Stimulated activated CD8-positive, alpha-beta memory T cell treated with anti-CD3 and anti-CD28 coated beads, Interleukin-12 subunit alpha, Interleukin-12 subunit beta, amount 100 ng/mL, for 24 hours (primary cell): ENCODE data around the gene GTF2B.
"Not testable (repeated sequence)": the region's sequence is repeated elsewhere in the genome, so short reads cannot be mapped to it uniquely, and the experiment has no call there.

Source experiments
- DNase-seq: peaks from one replicate; pipeline ENCODE4 v3.0.0-alpha.2; 2020; ENCODE audit errors: extremely low read depth

GTF2B gene, protein sequence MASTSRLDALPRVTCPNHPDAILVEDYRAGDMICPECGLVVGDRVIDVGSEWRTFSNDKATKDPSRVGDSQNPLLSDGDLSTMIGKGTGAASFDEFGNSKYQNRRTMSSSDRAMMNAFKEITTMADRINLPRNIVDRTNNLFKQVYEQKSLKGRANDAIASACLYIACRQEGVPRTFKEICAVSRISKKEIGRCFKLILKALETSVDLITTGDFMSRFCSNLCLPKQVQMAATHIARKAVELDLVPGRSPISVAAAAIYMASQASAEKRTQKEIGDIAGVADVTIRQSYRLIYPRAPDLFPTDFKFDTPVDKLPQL

DNA sequence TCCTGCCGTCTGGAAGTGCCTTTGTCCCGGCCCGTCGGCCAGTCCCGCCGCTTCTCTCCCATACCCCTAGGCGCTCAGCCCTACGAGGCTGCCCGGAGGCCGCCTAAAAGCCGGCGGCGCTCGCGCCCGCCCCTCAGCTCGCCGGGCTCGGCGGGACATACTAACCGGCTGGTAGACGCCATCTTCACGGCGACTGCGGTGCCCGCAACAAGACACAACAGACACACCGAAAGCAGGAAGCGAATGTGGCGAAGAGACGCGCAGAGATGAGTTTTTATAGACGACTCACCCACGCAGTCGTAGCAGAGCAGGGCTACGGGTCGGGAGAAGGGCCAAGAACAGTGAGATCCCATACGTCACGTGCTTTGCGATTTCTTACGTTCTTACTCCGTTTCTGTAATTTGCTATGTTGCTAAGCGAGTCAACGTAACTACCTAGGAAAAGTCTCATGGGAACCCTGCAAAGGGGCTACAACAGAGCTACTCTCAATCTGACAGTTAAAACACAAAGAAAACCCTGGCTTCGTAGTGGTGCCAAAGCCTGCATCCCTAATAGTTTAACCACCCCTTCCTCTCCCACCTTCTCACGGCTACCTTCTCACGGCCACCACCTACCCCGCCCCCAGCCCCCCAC lies at the start of gene GTF2B:
Gene GTF2B, minus strand, starts transcription at position 250 of the 633 bp plus-strand sequence. Its CDS starts 68 bp downstream, at position 182.
- DNase-seq, result peak; percentile 73

DNA sequence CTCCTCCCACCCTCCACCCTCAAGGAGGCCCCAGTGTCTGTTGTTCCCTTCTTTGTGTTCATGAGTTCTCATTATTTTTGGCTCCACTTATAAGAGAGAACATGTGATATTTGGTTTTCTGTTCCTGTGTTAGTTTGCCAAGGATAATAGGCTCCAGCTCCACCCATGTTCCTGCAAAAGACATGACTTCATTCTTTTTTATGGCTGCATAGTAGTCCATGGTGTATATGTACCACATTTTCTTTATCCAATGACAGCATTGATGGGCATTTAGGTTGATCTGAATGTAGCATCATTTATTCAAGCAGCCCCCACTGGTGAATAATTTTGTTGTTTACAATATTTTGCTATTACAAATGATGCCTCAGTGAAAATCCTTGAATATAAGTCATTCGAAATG lies 47.2 kb upstream of the GTF2B start:
- DNase-seq, result not testable (repeated sequence)

DNA sequence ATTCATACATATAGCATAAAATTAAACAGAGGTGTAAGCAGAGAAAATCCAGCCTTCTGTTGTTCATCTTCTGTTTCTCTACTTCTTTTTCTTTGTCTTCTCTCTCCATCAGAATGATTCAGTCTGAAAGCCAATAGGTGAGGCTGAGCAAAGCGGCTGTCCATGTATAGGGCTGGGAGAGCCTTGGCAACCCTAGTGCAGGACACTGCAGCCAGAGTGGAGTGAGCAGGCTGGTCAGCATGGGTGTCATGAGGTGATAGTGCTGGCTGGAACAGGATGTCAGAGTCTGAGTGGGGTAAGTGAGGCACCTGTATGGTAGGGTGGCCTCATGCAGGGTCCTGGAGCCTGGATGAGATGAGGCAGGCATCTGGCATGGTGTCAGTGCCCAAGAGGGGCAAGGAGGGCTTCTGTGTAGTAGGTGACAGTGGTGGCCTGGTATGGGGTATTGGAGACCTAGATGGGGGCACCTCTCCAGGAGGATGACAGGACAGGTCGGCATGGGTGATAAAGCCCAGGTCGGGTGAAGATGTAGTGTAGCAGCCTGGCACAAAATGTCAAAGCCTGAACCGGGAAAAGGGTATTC lies 45.5 kb upstream of the GTF2B start:
- DNase-seq, result no peak

DNA sequence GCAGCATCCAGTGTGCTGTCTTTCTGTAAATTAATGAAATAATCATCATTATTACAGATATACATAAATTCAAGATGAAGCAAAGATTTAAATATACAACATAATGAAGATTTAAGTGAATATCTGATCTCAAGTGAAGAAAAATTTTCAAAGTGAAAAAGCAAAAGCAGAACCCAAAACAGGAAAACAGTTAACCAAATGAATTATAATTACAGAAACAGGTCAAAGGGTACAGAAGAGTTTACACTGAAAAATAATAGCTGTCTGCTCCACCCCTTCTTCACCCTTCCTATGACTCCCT lies 44.8 kb upstream of the GTF2B start:
- DNase-seq, result no peak

DNA sequence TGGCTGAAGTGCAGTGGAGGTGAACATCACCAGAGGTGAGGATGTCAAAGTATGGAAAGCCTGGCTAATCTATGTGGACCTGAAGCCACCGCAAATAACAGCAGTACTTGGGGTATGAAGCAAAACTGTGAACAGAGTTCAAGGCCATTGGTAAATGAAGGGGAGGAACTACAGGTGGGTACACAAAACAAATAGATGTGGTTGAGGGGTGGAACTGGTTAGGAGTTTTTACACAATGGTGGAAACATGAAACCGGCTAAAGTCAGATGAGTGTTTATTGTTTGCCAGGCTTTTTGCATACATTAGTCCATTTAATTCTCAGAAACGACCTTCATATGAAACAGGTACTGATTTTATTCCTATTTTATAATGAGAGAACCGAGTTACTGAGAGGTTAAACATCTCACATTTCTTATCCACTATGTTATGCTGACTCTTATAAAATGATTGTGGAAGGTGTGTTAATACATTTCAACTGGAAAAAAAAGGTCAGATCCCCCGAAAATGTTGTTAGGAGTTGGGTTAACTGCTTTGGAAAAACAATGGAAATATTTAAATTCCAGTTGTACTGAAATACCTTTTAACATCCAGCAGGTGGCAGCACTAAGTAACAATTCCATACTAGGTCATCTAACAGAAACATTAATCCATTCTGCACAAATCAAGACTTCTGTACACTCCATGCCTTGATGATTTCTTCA lies 44.3 kb upstream of the GTF2B start:
- no peak for DNase-seq

DNA sequence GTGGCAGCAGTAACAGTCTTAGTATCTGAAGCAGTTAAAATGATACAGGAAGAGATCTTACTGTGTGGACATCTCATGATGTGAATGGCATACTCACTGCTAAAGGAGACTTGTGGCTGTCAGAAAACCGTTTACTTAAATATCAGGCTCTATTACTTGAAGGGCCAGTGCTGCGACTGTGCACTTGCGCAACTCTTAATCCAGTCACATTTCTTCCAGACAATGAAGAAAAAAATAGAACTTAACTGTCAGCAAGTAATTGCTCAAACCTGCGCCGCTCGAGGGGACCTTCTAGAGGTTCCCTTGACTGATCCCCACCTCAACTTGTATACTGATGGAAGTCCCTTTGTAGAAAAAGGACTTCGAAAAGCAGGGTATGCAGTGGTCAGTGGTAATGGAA lies 38.8 kb upstream of the GTF2B start:
- not testable (repeated sequence) for DNase-seq

DNA sequence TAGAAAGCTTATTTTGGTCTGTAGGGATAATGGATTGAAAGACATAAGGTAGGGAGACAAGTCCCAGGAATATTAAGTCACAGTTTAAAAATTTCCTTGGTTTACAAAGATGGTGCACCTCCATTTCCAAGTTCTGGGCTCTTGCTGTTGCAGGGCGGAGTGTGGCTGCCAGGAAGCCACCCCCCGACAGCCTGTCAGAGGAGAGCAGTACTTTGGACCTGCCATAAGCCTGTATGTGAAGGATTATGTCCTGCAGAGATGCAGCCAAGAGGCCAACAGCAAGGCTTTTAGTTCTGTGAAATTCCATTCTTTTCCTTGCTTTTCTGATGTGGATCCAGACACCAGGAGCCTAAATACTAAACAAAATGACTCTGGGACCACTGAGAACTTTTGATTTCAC lies 31.9 kb upstream of the GTF2B start:
- no peak for DNase-seq

DNA sequence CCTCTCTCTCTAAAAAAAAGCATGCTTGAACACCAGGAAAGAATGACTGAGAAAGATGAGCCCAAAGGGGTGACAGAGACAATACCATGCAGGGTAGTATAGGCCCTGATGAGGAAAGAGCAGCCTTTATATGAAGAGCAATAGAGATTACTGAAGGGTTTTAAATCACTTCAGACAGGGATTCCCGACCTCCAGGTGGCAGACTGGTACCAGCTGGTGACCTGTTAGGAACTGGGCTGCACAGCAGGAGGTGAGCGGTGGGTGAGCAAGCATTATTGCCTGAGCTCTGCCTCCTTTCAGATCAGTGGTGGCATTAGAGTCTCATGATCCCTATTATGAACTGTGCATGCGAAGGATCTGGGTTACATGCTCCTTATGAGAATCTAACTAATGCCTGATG lies 30.8 kb upstream of the GTF2B start:
- no peak for DNase-seq

DNA sequence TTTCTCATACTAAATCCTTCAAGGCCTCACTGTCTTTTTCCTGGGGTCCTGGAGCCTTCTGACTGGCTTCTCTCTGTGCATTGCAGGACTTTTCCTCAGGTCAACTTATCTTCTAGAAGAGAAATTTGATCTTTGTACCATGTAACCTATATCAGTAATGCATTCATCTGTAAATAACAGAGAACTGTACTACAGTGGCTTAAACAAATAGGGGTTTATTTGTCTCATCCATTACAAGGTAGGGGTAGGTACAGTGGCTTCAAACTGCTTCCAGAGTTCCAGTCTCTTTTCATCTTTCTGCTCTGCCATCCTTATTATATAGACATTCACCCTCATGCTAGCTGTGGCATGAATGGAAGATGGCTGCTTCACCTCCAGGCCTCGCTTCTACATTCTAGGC lies 29.5 kb upstream of the GTF2B start:
- no peak for DNase-seq

DNA sequence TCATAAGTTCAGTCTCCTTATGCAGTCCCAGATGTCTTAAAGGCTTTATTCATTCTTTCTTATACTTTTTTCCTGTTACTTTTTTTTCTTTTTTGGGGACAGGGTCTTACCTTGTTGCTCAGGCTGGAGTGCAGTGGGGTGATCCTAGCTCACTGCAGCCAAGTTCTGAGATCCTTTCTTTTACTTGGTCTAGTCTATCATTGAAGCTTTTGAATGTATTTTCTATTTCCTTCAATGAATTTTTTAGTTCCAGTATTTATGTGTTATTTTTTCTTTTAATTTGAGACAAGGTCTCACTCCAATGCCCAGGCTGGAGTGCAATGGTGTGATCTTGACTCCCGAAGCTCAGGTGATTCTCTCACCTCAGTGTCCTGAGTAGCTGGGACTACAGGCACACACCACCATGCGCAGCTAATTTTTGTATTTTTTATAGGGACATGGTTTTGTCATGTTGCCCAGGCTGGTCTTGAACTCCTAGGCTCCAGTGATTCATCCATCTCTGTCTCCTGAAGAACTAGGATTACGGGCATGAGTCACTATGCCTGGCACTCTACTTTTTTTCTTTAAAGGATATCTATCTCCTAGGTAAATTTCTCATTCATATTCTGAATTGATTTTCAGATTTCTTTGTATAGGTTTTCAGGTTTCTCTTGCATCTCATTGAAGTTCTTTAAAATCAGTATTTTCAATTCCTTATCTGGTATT lies 26.1 kb upstream of the GTF2B start:
- no peak for DNase-seq

DNA sequence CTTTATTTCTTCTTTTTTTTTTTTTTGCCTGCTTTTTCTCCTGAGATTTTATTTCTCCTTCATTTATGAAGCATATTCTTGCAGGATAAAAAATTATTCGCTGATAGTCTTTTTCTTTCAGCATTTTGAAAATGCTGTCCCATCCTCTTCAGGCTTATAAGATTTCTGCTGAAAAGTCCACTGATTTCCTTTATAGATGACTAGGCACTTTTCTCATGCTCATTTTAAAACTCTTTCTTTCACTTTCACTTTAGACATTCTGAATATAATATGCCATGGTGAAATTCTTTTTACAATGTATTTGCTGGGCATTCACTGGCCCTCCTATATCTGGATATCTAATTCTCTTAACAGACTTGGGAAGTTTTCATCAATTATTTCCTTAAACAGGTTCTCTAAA lies 25.5 kb upstream of the GTF2B start:
- DNase-seq, result no peak

DNA sequence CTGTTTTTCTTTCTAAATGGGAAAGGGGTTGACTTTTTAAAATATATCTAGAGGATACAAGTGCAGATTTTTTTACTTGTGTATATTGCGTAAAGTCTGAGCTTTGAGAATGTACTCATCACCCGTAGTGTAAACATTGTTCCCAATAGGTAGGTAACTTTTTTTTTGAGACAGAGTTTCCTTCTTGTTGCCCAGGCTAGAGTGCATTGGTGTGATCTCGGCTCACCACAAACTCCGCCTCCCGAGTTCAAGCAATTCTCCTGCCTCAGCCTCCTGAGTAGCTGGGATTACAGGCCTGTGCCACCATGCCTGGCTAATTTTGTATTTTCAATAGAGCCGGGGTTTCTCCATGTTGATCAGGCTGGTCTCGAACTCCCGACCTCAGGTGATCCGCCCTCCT lies 20.4 kb upstream of the GTF2B start:
- not testable (repeated sequence) for DNase-seq

DNA sequence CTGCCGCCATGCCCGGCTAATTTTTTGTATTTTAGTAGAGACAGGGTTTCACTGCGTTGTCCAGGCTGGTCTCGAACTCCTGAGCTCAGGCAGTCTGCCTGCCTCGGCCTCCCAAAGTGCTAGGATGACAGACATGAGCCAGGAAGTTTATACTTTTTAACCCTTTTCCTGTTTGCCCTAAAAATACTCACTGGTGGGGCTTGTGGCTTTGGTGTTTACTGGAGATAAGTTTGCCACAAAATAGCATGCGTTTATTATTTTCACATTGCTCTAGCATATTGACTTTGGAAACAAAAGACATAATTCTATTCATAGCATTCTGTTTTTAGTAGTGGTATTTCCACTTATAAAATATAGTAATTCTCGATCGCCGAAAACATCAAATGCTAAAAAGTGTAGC lies 19.8 kb upstream of the GTF2B start:
- DNase-seq, result no peak

DNA sequence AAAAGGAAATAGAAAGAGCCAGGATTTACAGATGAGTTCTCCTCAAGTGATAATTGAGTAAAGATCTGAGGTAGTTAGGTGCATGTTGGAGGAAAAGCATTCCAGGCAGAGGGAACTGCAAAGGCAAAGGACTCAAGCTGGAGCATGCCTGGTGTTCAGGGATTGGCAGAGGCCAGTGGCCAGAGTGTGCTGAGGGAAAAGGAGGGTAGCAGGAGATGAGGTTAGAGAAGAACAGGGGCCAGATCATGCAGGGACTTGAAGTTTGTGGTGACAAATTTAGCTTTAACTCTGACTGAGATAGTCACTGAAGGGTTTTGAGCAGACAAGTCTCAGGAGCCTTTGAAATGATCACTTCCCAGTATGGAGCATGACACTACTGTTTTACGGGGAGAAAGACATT lies 19.0 kb upstream of the GTF2B start:
- no peak for DNase-seq

DNA sequence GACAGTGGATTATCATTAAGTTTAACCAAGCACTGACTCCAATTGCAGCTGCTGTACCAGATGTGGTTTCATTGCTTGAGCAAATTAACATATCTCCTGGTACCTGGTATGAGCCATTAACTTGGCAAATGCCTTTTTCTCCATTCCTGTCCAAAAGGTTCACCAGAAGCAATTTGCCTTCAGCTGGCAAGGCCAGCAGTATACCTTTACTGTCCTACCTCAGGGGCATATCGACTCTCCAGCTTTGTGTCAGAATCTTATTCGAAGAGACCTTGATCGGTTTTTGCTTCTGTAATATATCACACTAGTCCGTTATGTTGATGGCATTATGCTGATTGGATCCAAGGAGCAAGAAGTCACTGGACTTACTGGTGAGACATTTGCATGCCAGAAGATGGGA lies 9.5 kb upstream of the GTF2B start:
- no peak for DNase-seq

DNA sequence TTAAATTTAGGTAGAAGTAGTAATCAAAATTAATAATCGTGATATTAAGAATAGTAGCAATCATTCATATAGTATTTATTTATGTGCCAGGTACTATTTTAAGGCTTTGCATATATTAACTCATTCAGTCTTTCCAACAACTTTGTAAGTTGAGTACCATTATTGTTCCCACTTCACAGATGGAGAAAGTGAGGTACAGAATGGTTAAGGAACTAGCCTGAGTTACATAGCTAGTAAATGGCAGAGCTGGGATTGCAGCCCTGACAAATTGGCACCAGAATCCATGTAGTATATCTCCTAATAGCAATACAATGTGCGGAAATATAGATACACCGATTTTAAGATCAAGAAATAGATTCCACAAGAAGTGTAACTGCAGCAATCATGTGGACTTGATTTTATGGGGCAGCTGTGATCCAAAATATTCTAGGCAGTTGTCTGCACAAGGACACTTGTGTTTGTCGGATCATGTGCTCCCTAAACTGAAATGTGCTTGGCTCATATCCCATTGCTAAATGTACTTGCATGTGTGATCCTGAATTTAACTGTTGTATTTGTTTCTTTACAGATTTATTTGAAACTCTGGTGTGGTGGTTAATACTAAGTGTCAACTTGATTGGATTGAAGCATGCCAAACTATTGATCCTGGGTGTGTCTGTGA lies 5.8 kb upstream of the GTF2B start:
- no peak for DNase-seq

DNA sequence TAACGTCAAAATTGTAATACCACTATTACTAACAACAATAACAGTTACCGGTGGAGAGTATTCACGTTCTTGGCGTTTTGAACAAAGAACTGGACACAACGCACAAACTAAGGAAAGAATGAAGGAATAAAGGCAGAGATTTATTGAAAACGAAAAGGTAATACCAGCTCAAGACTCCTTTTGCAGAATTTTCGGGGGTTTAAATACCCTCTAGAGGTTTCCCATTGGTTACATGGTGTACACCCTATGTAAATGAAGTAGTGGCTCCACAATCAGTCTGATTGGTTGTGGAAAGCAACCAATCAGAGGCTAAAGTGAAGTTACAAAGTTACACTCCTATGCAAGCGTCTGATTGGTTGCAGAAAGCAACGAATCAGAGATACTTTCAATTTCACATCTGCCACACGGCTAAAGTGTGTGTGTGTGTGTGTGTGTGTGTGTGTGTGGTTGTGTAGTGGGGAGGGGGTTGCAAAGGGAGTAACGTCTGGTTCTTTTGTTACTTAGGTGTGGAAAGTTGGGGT lies 1.1 kb upstream of the GTF2B start:
- no peak for DNase-seq

DNA sequence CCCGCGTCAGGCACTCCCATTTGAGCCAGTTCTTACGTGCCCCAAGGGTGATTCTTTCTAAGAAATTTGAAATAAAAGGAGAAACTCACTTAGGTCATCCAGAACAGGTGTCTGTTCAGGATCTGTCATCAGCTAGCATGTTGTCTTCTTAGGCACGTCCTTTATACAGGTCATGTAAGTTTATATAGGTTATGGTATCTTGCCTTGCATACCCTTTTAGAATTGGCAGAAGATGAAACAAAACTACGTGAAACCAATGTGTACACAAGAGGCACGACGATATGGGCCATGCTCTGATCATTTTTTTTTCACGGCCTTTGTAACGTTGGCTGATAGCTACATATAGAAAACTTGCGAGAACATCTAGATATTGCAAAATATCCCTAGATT lies 579 bp upstream of the GTF2B start:
- DNase-seq, result no peak

DNA sequence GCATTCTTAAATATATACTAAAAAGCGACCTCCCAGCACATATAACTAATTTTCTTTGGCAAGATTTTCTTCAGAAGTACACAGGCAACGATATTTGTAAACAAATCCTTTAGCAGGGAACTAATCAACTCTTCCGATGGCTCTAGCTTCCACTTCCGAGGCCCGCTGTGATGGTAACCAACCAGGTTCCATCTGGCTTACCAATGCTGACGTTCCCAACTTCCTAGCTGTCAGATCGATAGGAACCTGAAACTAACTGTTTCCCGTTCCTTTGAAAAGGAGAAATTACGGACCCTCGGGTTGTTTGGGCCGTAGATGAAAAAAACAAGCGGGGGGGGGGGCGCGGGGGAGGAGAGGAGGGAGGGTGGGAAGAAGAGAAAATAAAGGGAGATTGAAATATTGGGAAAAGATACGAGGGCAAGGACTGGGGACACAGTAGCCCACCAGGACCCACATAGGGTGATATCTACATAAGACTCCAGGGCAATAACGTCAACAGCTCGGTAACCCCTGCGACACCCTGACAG lies 513 bp downstream of the GTF2B start:
- DNase-seq, result no peak

DNA sequence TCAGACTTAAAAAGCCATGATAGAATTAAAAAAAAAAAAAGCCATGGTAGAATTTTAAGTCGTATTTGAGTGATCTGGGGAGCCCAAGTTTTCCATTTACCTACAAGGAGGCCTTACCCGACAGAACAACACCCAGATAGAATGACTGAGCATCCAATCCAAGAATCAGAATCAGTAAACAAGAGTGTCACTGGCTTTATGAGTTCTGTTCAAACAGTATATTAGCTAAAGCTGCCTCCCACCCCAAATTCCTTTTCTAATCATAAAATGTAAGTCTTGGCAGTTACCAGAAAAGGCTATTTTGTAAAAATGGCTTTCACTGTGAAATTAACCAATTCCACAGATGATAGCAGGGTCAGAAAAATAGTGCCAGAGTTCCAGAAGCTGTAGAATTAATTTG lies 1.2 kb downstream of the GTF2B start:
- no peak for DNase-seq

DNA sequence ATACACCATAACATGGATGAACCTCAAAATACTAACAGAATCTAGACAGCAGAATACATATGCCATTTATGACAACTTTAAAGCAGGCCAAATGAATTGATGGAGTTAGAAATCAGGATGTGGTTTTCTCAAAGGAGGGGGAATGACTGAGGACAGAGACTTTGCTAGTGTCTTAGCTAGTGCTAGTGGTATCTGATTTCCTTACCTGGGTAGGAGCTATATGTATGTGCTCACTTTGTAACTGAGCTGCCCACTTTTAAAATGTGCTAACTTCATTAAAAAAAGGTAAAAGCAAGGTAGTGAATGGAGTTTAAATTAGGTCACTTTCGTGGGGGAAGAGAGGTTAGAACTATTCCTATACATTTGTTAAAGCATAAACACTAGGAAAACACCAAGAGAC lies 2.6 kb downstream of the GTF2B start:
- DNase-seq, result no peak
